Brain microvascular endothelial cell (primary cell): Measurements from ENCODE around the gene NAGLU.

Experiments used
- DNase-seq: peaks from one replicate; pipeline ENCODE4 v3.0.0-alpha.2; 2020
- H3K27ac ChIP-seq: fragments of 250-450 bp; sonication (Bioruptor Pico); 2 replicates; pipeline ENCODE4 v1.5.1; 2020; ENCODE audit warnings: mild to moderate bottlenecking, moderate library complexity
- H3K27me3 ChIP-seq: fragments of 250-450 bp; sonication (Bioruptor Pico); replicated peaks from 2 replicates; pipeline ENCODE4 v1.5.1; 2020; ENCODE audit warnings: mild to moderate bottlenecking
- H3K36me3 ChIP-seq: fragments of 250-450 bp; sonication (Bioruptor Pico); replicated peaks from 2 replicates; pipeline ENCODE4 v1.5.1; 2020; ENCODE audit warnings: mild to moderate bottlenecking
- H3K4me3 ChIP-seq: 2 replicates; pipeline ENCODE4 v1.5.1; 2011; ENCODE audit warnings: low read depth, mild to moderate bottlenecking, control low read depth, low read length, moderate library complexity
- in situ Hi-C: cut with HindIII; loops from 2 replicates; pipeline ENCODE4 v1.10.0; 2017; ENCODE audit warnings: low sequenced_read_pairs, low pct_ligation_motif_present
- TF ChIP-seq, protein P1 (sequence below): IDR thresholded peaks from 2 replicates; pipeline ENCODE4 v1.5.1; 2011; ENCODE audit warnings: low read depth, mild to moderate bottlenecking, moderate library complexity, low read length, control low read depth, inconsistent platforms; ENCODE audit errors: missing control alignments

Gene NAGLU

DNA sequence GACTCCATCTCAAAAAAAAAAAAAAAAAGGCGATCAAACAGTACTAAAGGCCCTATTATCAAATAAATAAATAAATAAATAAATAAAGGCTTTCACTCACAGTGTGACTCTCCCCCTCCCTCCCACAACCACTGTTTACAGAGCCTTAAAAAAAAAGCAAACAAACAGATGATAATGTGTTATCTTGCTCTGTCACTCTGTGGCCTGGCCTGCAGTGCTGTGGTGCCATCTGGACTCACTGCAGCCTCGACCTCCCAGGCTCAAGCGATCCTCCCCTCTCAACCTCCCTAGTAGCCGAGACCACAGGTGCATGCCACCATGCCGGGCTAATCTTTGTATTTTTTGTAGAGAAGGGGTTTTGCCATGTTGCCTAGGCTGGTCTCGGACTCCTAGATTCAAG lies 8.1 kb upstream of the NAGLU start:
- H3K36me3 ChIP-seq, result no peaks in the 10 kb centered on the region
- DNase-seq, result no peak
- in situ Hi-C loops, result no loop called here

GRCh38 chr17:42529061-42529460 lies 7.0 kb upstream of the NAGLU start:
- Histone ChIP-seq H3K27me3 (no peaks in the 10 kb centered on the region), H3K4me3 (no peak overlapping the region), H3K27ac (no peak overlapping the region), H3K36me3 (no peaks in the 10 kb centered on the region)
- TF ChIP-seq, protein P1, sequence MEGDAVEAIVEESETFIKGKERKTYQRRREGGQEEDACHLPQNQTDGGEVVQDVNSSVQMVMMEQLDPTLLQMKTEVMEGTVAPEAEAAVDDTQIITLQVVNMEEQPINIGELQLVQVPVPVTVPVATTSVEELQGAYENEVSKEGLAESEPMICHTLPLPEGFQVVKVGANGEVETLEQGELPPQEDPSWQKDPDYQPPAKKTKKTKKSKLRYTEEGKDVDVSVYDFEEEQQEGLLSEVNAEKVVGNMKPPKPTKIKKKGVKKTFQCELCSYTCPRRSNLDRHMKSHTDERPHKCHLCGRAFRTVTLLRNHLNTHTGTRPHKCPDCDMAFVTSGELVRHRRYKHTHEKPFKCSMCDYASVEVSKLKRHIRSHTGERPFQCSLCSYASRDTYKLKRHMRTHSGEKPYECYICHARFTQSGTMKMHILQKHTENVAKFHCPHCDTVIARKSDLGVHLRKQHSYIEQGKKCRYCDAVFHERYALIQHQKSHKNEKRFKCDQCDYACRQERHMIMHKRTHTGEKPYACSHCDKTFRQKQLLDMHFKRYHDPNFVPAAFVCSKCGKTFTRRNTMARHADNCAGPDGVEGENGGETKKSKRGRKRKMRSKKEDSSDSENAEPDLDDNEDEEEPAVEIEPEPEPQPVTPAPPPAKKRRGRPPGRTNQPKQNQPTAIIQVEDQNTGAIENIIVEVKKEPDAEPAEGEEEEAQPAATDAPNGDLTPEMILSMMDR, result no peak
- in situ Hi-C loops, result no loop called here
- DNase-seq, result no peak

More for the DNA sequence above, 8.1 kb upstream of the NAGLU start:
- Histone ChIP-seq H3K27ac (no peak overlapping the region), H3K27me3 (no peaks in the 10 kb centered on the region), H3K4me3 (no peak overlapping the region)
- TF ChIP-seq, protein P1, result no peak

GRCh38 chr17:42530952-42531454 lies 5.0 kb upstream of the NAGLU start:
- DNase-seq, result no peak
- in situ Hi-C loops, result no loop called here
- Histone ChIP-seq H3K27me3 (no peaks in the 10 kb centered on the region), H3K36me3 (no peaks in the 10 kb centered on the region), H3K27ac (no peak overlapping the region), H3K4me3 (no peak overlapping the region)
- TF ChIP-seq, protein P1, result no peak

GRCh38 chr17:42531455-42532354 lies 4.3 kb upstream of the NAGLU start:
- Histone ChIP-seq H3K27me3 (no peaks in the 10 kb centered on the region), H3K36me3 (no peaks in the 10 kb centered on the region), H3K27ac (no peak overlapping the region), H3K4me3 (peak overlapping the region; percentile 56)
- TF ChIP-seq, protein P1, result peak; percentile 48
- in situ Hi-C loops, result no loop called here
- no peak for DNase-seq

- H3K27ac ChIP-seq, result peak overlapping the region; percentile 62
- no peaks in the 10 kb centered on the region for H3K27me3 ChIP-seq
- H3K36me3 ChIP-seq, result no peaks in the 10 kb centered on the region
- DNase-seq, result no peak
- in situ Hi-C loops, result no loop called here
- TF ChIP-seq, protein P1, result no peak
- peak overlapping the region; percentile 71 for H3K4me3 ChIP-seq
Observed at GRCh38 chr17:42535155-42536047, 640 bp upstream of the NAGLU start.
